ENCODE measurements around the gene SPDYE16.
A peak's percentile ranks its signal among the peaks of the same experiment; 100 is the strongest.
"Not testable (repeated sequence)": the region's sequence is repeated elsewhere in the genome, so short reads cannot be mapped to it uniquely, and the experiment has no call there.

SPDYE16 gene, protein sequence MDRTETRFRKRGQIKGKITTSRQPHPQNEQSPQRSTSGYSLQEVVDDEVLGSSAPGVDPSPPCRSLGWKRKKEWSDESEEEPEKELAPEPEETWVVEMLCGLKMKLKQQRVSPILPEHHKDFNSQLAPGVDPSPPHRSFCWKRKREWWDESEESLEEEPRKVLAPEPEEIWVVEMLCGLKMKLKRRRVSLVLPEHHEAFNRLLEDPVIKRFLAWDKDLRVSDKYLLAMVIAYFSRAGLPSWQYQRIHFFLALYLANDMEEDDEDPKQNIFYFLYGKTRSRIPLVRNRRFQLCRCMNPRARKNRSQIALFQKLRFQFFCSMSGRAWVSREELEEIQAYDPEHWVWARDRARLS

GRCh38 chr7:76543197-76543596 is at the start of gene SPDYE16:
SPDYE16 (minus strand) TSS chr7:76543297; CDS start chr7:76541459, 1,838 bp downstream.
- DNase-seq = not testable (repeated sequence)

DNA sequence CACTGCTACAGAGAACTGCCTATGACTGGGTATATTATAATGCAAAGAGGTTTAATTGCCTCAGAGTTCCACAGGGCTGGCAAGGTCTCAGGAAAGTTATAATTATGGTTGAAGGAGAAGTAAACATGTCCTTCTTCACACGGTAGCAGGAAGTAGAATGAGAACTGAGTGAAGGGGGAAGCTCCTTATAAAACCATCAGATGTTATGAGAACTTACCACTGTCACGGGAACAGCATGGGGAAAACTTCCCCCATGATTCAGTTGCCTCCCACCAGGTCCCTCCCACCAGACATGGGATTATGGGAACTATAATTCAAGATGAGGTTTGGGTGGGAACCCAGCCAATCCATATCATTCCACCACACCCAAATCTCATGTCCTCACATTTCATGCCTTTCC is 49.6 kb upstream of the SPDYE16 start:
- DNase-seq = not testable (repeated sequence)

- not testable (repeated sequence) for DNase-seq
Measured at GRCh38 chr7:76591602-76592304, 48.7 kb upstream of the SPDYE16 start.

DNA sequence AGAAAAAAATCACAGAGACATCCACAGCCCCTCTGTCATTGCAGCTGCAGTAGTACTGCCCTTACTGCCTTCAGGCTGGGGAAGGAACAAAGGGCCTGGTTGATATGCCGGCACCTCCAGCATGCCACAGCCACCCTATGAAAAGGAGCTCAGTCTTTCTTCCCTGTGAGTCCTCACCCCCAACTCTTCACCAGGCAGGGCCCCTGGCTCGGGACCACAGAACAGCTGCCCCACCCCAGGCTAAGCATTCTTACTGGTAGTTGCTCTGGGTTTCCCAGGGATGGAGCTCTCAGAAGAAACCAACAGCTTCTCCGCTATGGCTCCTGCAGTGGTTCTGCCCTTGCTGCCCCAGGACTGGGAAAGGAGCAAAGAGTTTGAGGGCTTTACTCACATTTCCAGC is 47.9 kb upstream of the SPDYE16 start:
- not testable (repeated sequence) for DNase-seq

DNA sequence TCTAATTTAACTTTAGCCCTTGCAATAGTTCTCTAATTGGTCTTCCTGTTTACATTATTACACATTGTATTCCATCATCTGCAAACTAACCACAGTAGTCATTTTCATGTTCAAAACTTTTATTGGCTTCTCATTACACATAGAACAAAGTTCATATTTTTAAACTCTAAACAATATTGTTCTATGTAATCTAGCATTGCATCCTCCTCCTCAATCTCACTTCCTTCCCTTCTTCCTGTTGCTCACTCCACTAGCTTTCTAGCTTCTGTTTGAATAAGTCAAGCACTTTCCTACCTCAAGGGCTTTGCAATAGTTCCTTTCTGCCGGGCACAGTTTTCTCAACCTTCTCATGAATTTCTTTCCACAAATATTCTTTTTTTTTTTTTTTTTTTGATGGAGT is 45.5 kb upstream of the SPDYE16 start:
- not testable (repeated sequence) for DNase-seq

- DNase-seq = not testable (repeated sequence)
Measured at GRCh38 chr7:76586585-76587315, 43.7 kb upstream of the SPDYE16 start.

- DNase-seq = not testable (repeated sequence)
Measured at GRCh38 chr7:76583636-76584281, 40.7 kb upstream of the SPDYE16 start.

DNA sequence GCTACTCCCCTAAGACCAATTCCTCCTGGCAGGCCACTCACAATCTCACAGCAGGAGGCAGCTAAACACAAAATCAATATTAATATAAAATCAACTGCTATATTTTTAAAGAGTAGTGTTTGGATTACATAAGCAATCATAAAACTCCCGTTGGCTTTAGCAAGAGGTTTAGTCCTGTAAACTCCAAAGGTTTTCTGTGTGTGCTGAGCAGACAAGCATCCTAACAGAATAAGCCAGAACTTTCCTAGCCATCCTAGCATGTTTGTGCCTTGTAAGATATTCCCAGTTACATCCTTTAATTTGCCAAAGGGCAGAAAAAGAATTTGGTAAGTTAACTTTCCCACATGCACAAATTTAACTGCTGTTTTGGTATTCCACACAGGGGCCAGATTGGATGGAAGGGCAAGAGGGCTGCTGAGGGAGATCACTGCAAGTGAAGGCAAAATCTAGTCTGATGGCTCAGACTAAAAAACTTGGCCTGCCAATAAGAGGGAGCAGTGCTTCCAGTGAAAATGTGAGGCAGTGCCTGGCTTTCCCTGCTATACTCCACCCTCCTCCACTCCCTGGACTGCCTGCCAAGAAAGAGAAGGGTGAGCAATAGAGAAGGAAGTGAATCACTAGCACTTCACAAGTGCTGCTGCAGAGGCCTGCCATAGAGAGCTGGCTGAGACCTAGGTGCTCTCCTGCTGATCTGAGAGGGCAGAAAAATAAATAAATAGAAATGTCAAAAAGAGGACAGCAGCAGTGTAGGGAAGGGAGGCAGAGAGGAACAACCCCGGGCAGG is 39.9 kb upstream of the SPDYE16 start:
- DNase-seq = peak; percentile 31

DNA sequence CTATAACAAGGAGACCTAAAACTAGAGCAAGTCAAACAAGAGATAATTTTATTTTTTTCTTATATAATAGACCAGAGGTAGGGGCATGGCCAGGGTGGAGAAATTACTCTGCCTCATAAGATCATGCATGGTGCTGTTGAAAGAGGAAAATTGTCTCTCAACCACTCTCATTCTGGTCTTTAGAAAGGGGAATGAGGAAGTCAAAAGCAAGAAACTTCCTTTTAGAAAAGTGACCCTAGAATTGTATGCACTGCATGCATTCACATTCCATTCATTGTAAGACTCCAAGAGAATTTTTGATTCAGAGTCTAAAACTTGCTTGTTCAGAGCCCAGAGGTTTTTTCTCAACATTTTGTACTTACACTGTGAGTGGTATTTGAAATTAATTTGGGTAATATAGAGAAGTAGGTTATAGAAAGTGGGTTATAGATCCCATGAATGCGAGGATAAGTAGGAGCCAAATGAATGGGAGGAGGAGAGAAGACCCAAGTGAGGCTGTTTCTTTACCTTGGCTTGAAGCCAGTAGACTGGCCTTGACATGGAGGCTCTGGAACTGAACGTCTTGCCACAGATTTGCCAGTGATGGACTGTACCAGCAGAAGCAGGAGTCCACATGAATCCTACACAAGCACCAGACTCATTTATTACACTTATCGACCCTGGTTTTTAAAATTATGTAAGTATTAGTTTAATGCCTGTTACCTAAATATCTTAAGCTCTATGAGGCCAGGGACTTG is 33.0 kb upstream of the SPDYE16 start:
- not testable (repeated sequence) for DNase-seq

- DNase-seq = not testable (repeated sequence)
Measured at GRCh38 chr7:76575431-76575830, 32.3 kb upstream of the SPDYE16 start.

- DNase-seq = not testable (repeated sequence)
Measured at GRCh38 chr7:76572296-76572695, 29.2 kb upstream of the SPDYE16 start.

DNA sequence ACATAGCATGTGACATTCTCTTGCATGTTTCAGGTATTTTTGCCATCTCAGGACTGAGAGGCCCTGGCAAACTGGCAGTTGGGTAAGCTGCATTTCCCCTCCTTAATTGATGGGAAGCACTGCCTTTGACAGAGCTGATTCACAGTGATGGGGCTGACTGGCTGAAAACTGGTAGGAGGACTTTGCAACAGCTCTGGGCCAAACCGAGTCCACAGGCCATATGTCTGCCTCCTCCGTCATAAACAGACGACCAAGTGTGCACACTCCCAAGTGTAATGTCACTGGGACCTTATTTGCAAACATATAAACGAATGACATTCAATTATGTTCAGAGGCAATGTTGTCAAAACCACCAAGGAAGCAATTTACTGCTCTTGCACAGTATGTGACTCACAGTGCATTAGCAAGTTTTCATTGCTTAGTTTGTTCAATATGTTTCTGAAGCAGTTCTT is 27.3 kb upstream of the SPDYE16 start:
- DNase-seq = not testable (repeated sequence)

- DNase-seq = not testable (repeated sequence)
Measured at GRCh38 chr7:76568742-76569141, 25.6 kb upstream of the SPDYE16 start.

GRCh38 chr7:76567753-76568152 is 24.7 kb upstream of the SPDYE16 start:
- DNase-seq = not testable (repeated sequence)

DNA sequence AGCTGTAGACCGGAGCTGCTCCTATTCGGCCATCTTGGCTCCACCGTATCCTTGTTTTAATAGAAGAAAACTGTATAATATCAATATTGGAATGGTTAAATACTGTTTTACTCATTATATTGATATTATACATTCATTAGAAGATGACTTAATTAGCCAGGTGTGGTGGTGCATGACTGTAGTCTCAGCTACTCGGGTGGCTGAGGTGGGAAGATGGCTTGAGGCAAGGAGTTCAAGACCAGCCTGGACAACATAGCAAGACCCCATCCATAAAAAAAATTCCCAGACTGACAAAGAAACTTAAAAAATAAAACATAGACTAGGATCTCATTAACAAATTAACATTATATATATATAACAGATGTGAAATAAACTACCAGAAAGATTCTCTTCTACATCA is 24.2 kb upstream of the SPDYE16 start:
- not testable (repeated sequence) for DNase-seq

- not testable (repeated sequence) for DNase-seq
Measured at GRCh38 chr7:76565001-76565400, 21.9 kb upstream of the SPDYE16 start.

DNA sequence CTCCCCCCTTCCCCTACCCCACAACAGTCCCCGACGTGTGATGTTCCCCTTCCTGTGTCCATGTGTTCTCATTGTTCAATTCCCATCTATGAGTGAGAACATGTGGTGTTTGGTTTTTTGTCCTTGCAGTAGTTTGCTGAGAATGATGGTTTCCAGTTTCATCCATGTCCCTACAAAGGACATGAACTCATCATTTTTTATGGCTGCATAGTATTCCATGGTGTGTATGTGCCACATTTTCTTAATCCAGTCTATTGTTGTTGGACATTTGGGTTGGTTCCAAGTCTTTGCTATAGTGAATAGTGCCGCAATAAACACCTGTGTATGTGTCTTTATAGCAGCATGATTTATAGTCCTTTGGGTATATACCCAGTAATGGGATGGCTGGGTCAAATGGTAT is 18.2 kb upstream of the SPDYE16 start:
- not testable (repeated sequence) for DNase-seq

- DNase-seq = not testable (repeated sequence)
Measured at GRCh38 chr7:76560157-76560556, 17.1 kb upstream of the SPDYE16 start.

DNA sequence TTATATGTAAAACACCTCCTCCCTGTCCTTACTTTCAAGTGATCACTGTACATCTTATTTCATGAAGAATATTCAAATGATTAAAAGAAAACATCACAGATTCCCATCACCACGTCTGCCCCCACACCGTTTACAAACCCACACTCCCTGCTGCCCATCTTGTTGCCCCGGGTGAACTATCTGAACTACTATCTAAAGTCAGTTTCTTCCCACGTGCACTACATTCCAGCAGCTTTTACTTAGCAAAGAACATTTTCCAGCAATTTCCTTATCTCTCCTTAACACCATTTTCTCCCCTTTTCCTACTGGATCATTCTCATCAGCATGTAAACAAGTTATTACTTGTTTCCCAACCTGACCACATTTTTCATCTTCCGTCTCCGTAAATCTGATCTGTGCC is 16.6 kb upstream of the SPDYE16 start:
- DNase-seq = not testable (repeated sequence)

GRCh38 chr7:76551992-76552391 is 8.9 kb upstream of the SPDYE16 start:
- not testable (repeated sequence) for DNase-seq

GRCh38 chr7:76549855-76550248 is 6.8 kb upstream of the SPDYE16 start:
- DNase-seq = peak; percentile 4

Measured in activated CD4-positive, alpha-beta T cell treated with anti-CD3 and anti-CD28 coated beads, Interleukin-10, Interleukin-2, amounts not matched to agents 100 ng/mL and 50 ng/mL, durations not matched to agents 16 hours and 8 hours (primary cell).